Mesothelial cell of epicardium (in vitro differentiated cells): ENCODE results near the gene LRRC10B. TPM values are rescaled to one million over a fixed set of nuclear protein-coding genes. Genes with fewer than 3 reads are reported as not detected.
"Not testable (repeated sequence)": the region's sequence is repeated elsewhere in the genome, so short reads cannot be mapped to it uniquely, and the experiment has no call there.

Experiments used
- DNase-seq, 2 experiments: peaks; one replicate each; pipeline ENCODE4 v3.0.0; 2021; ENCODE audit warnings: low spot score in 2 of 2; ENCODE audit not compliant: unreplicated experiment in 2 of 2
- H3K27ac Mint-ChIP-seq: 2 replicates; pipeline ENCODE4 v1.8.0; 2021; ENCODE audit warnings: mixed read lengths
- H3K27me3 Mint-ChIP-seq: 2 replicates; pipeline ENCODE4 v1.8.0; 2021; ENCODE audit warnings: low read depth, mixed read lengths
- H3K36me3 Mint-ChIP-seq: 2 replicates; pipeline ENCODE4 v1.8.0; 2021; ENCODE audit warnings: mixed read lengths
- H3K4me1 Mint-ChIP-seq: 2 replicates; pipeline ENCODE4 v1.8.0; 2021; ENCODE audit warnings: mixed read lengths
- H3K4me3 Mint-ChIP-seq: 2 replicates; pipeline ENCODE4 v1.8.0; 2021; ENCODE audit warnings: mild to moderate bottlenecking, moderate library complexity, mixed read lengths
- H3K9me3 Mint-ChIP-seq: 2 replicates; pipeline ENCODE4 v1.8.0; 2021; ENCODE audit warnings: mixed read lengths
- total RNA-seq: library from RNA; stranded (reverse); gene quantifications from 3 replicates; pipeline ENCODE4 v1.2.1, GENCODE V29; 2021
- TF ChIP-seq, protein P1 (sequence below): fragments of 200-600 bp; sonication (generic); IDR thresholded peaks from one replicate; pipeline ENCODE4 v1.5.0; 2021; ENCODE audit warnings: antibody characterized with exemption; ENCODE audit not compliant: unreplicated experiment

The LRRC10B gene
- 0.09 to 0.16 TPM (median 0.11 TPM) in 3 replicates for total RNA-seq

DNA sequence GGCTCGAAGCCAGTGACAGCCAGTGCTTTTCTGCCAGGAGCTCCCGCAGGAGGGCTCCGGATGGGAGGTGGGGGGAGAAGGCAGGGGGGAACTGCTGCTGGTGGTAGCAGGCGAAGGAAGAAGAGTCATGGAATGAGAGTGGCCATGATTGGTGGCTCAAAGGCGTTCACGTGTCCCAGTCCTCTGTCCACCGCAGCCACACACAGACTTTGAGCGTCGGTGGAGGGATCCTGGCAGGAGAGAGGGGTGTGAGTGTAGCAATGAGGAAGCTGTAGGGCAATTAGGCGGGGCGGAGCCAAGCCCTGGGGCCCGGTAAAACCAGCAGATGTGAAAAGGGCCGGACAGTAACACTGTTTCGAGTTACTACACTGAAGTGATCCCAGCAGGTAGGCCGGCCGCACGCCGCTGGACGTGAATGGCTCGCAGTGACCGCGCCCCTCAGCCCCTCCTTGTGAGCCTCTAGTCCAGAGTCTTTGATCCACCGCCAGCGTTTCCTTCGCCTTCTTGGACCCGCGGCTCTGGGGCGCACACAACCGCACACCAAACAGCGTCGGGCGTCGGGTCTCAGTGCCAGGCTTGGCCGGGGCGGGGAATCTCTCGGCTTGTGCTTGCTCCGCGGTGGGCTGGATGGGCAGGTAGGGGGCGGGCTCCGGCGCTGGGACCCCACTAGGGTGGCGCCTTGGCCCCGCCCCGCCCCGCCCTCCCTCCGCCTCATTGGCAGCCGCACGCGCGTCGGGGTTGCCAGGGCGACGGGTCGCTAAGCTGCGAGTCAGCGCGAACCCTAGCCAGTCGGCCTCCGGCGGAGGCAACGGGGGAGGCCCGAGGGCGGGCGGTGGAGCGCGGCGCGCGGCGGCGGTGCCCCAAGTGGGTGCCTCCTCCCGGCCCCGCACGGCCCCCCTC is at the start of gene LRRC10B:
Gene LRRC10B (plus strand): TSS at position 788 of the 900 bp plus-strand sequence. CDS start 250 bp downstream, outside the sequence.
- Mint-ChIP-seq H3K27me3 (peaks cover 66% of the 10 kb centered on the region), H3K27ac (no peak within 1 kb of the TSS), H3K4me3 (peak within 1 kb of the TSS; percentile 61), H3K9me3 (no peaks in the 10 kb centered on the region), H3K4me1 (peaks cover 20% of the 10 kb centered on the region), H3K36me3 (no peaks in the 10 kb centered on the region)
- TF ChIP-seq, protein P1, sequence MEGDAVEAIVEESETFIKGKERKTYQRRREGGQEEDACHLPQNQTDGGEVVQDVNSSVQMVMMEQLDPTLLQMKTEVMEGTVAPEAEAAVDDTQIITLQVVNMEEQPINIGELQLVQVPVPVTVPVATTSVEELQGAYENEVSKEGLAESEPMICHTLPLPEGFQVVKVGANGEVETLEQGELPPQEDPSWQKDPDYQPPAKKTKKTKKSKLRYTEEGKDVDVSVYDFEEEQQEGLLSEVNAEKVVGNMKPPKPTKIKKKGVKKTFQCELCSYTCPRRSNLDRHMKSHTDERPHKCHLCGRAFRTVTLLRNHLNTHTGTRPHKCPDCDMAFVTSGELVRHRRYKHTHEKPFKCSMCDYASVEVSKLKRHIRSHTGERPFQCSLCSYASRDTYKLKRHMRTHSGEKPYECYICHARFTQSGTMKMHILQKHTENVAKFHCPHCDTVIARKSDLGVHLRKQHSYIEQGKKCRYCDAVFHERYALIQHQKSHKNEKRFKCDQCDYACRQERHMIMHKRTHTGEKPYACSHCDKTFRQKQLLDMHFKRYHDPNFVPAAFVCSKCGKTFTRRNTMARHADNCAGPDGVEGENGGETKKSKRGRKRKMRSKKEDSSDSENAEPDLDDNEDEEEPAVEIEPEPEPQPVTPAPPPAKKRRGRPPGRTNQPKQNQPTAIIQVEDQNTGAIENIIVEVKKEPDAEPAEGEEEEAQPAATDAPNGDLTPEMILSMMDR: no peak
- DNase-seq: peak in 1 of 2 experiments; percentile 66

- Mint-ChIP-seq H3K4me1 (no peaks in the 10 kb centered on the region), H3K36me3 (peaks cover 16% of the 10 kb centered on the region), H3K9me3 (no peaks in the 10 kb centered on the region), H3K27ac (no peak overlapping the region), H3K4me3 (no peak overlapping the region), H3K27me3 (no peaks in the 10 kb centered on the region)
- TF ChIP-seq, protein P1: no peak
- no peak for DNase-seq
Observed at GRCh38 chr11:61460474-61460881, 48.1 kb upstream of the LRRC10B start.

- no peak for DNase-seq
- TF ChIP-seq, protein P1: no peak
- Mint-ChIP-seq H3K4me3 (no peak overlapping the region), H3K27me3 (no peaks in the 10 kb centered on the region), H3K9me3 (no peaks in the 10 kb centered on the region), H3K4me1 (no peaks in the 10 kb centered on the region), H3K27ac (peak overlapping the region; percentile 6), H3K36me3 (peaks cover 14% of the 10 kb centered on the region)
Observed at GRCh38 chr11:61460986-61461385, 47.6 kb upstream of the LRRC10B start.

DNA sequence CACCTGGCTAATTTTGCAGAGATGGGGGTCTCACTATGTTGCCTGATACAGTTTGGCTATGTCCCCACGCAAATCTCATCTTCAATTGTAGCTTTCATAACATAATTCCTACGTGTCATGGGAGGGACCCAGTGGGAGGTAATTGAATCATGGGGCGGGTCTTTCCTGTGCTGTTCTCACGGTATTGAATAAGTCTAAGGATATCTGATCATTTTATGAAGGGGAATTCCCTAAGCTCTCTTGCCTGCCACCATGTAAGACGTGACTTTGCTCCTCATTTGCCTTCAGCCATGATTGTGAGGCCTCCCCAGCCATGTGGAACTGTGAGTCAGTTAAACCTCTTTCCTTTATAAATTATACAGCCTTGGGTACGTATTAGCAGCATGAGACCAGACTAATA is 40.9 kb upstream of the LRRC10B start:
- DNase-seq, H3K4me3 Mint-ChIP-seq, H3K9me3 Mint-ChIP-seq, H3K27me3 Mint-ChIP-seq, H3K27ac Mint-ChIP-seq, H3K4me1 Mint-ChIP-seq: not testable (repeated sequence)
- H3K36me3 Mint-ChIP-seq: peaks cover 18% of the 10 kb centered on the region

DNA sequence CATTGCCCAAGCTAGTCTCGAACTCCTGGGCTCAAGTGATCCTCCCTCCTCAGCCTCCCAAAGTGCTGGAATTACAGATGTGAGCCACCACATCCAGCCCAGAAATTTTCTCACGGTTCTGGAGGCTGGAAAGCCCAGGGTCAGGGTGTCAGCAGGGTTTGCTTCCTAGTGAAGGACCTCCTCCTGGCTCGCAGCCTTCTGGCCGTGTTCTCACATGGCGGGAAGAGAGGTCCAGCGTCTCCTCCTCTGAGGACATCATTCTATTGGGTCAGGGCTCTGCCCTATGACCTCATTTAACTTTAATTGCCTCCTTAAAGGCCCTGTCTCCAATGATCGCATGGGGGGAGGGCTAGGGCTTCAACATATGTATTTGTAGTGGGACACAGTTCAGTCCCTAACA is 40.5 kb upstream of the LRRC10B start:
- Mint-ChIP-seq H3K27ac (no peak overlapping the region), H3K36me3 (peaks cover 21% of the 10 kb centered on the region), H3K4me3 (no peak overlapping the region), H3K27me3 (no peaks in the 10 kb centered on the region), H3K9me3 (no peaks in the 10 kb centered on the region), H3K4me1 (no peaks in the 10 kb centered on the region)
- DNase-seq: no peak
- TF ChIP-seq, protein P1: no peak

- H3K36me3 Mint-ChIP-seq: peaks cover 24% of the 10 kb centered on the region
- peaks cover 5% of the 10 kb centered on the region for H3K9me3 Mint-ChIP-seq
- no peak for DNase-seq
- no peak overlapping the region for H3K4me3 Mint-ChIP-seq
- H3K27me3 Mint-ChIP-seq: no peaks in the 10 kb centered on the region
- no peak overlapping the region for H3K27ac Mint-ChIP-seq
- H3K4me1 Mint-ChIP-seq: no peaks in the 10 kb centered on the region
- TF ChIP-seq, protein P1: no peak
Observed at GRCh38 chr11:61472282-61472681, 36.3 kb upstream of the LRRC10B start.
